Measurements from ENCODE around the gene ATIC. TPM values are rescaled to one million over a fixed set of nuclear protein-coding genes. Genes with fewer than 3 reads are reported as not detected.

The ATIC gene
- total and polyA plus RNA-seq, 2 of the 8 experiments (the other 6 are each of a cell fraction or from before 2014, with no cell fraction given): 139 to 319 TPM

DNA sequence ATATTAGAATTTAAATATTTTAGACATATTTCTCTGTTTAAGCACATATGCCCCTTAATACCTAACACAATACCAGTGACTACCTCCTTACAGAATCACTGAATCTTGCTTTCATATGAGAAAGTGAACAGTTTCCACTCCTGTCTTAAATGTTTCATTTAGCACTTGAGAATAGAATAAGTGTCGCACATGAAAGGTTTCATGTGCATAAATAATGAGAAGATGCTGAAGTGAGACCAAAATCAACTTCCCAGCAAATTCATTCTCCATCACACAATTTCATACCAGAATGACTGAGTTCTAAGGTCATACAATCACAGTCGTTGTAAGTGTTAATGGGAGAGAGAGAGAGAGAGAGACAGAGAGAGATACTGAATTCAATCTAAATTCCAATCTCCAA, 51.2 kb downstream of the ATIC start (continued):
- TF ChIP-seq RAD21 (IDR thresholded peaks at IDR 0.05 in 1 of 2, conservative IDR thresholded peaks at IDR 0.05 in 1 of 2; ENCODE audit: low read depth in 2 of 2, low read length in 2 of 2) (no peak), SP4 (IDR thresholded peaks at IDR 0.05; ENCODE audit: low read length) (no peak), BRCA1 (IDR thresholded peaks at IDR 0.05; ENCODE audit: low read depth, low read length) (no peak), EP300 (IDR thresholded peaks at IDR 0.05; ENCODE audit: borderline replicate concordance in 1 of 2, low read depth in 2 of 2, low read length in 2 of 2) (no peak), TAF7 (optimal IDR thresholded peaks at IDR 0.05; ENCODE audit: borderline replicate concordance, low read depth, low read length) (no peak), CTBP2 (IDR thresholded peaks at IDR 0.05; ENCODE audit: borderline replicate concordance, insufficient read depth, insufficient read length, low read length) (no peak)
